ENCODE results near the gene MMP14.

The MMP14 gene

GRCh38 chr14:22861651-22862050 is 25.3 kb downstream of the MMP14 start:
- no peak for DNase-seq (ENCODE audit: low read depth)

- no peak for DNase-seq (ENCODE audit: low read depth)
These were observed 28.6 kb downstream of the MMP14 start for GRCh38 chr14:22864979-22865378.

DNA sequence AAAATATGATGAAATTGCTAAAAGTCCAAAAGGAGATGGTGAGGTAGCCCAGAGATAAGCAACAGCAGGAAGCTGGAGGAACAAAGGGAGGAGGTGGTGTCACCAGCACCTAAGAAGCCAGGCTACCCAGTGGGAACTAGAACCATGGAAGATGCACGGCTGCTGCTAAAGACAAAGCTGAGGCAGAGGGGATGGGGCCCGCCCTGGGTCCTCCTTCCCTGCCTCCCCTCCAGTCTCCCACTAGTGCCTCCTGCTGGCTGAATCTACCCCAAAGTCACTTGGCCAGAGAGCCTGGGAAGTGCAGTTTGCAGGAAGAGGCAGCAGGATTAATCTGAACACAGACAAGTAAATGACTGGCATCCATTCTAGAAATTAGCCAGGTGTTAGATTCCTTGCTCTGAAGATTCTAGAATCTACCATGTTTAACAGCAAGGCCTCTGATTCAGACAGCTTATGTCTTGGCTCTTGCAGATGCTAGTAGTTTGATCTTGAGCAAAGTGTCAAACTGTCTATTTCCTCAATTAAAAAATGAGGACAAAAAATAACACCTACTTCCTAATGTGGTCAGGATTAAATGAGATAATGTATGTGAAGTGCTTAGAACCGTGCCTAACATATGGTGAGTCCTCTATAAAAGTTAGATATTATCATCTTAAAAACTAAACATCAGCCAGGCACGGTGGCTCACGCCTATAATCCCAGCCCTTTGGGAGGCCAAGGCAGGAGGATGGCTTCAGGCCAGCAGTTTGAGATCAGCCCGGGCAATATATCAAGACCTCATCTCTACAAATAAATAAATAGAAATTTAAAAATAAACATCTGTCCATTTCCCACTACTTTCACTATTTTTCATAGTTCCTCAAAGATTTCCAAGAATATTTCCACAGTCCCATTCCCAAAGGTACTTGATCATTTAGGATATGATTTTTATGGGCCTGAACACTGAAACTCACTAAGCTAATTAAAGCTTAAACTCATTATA is 29.3 kb downstream of the MMP14 start:
- DNase-seq (ENCODE audit: low read depth): no peak

GRCh38 chr14:22866874-22867273 is 30.5 kb downstream of the MMP14 start:
- no peak for DNase-seq (ENCODE audit: low read depth)

DNA sequence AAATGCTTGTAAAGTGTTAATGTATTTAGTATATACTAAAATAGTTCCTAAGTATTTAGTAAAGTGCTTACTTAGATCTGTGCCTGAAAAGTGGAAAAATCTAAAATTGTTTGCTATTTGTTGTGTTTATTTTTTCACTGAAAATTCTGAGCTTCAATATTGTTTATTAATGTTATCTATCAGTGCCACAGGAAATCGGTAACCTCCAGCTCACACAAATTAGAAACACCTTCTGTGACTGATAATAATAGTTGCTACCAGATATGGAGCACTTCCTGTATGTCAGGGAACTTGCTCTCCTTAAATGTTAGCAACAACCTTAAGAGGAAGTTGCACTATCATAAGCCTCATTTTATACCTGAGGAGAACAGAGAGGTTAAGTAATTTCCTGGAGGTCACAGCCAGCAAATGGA is 34.4 kb downstream of the MMP14 start:
- DNase-seq (ENCODE audit: low read depth): peak; percentile 41

DNA sequence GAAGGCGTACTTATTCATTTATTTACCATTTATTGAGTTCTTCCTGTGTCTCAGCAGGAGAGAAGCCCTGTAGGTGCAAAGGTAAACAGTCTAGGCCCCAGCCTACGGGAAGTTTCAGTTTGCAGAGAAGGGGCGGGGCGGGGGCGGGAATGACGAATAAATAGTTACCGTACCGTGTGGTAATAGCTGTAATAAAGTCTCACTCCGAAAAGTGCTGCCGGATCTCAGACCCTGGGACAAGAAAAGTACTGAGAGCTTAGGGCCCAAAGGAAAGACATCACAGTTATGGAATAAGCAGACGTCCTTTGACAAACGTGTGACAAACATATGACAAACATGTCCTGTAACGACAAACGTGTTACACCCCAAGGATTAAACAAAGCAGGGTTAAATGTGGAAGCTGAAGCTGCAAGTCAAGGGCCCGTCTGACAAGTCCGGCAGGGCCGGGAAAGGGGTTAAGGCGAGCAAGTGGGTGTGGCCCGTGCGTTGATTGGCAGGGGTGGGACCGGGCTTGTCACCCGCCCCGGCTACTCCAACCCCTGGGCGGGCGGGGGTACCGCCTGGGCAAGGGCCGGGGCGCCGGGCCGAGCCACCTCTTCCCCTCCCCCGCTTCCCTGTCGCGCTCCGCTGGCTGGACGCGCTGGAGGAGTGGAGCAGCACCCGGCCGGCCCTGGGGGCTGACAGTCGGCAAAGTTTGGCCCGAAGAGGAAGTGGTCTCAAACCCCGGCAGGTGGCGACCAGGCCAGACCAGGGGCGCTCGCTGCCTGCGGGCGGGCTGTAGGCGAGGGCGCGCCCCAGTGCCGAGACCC is 35.0 kb downstream of the MMP14 start, which contains the start of gene LRP10:
LRP10 (plus strand) TSS at position 517 of the 809 bp plus-strand sequence. CDS start 564 bp downstream, outside the sequence.
- DNase-seq (ENCODE audit: low read depth): peak; percentile 89

GRCh38 chr14:22872033-22872832 is 35.8 kb downstream of the MMP14 start:
- DNase-seq (ENCODE audit: low read depth): peak; percentile 77

- no peak for DNase-seq (ENCODE audit: low read depth)
These were observed 36.6 kb downstream of the MMP14 start for GRCh38 chr14:22872833-22873520.

DNA sequence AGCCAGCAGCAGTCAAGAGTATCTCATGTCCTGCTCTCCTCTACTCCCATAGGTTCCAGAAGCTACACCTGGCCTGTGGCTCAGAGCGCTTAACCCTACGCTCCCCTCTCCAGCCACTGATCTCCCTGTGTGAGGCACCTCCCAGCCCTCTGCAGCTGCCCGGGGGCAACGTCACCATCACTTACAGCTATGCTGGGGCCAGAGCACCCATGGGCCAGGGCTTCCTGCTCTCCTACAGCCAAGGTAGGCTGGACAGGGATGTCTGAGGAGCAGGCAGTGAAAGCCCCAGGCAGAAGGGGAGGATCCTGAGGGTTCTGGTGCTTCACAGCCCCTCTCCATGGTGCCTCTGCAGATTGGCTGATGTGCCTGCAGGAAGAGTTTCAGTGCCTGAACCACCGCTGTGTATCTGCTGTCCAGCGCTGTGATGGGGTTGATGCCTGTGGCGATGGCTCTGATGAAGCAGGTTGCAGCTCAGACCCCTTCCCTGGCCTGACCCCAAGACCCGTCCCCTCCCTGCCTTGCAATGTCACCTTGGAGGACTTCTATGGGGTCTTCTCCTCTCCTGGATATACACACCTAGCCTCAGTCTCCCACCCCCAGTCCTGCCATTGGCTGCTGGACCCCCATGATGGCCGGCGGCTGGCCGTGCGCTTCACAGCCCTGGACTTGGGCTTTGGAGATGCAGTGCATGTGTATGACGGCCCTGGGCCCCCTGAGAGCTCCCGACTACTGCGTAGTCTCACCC is 38.8 kb downstream of the MMP14 start:
- no peak for DNase-seq (ENCODE audit: low read depth)

DNA sequence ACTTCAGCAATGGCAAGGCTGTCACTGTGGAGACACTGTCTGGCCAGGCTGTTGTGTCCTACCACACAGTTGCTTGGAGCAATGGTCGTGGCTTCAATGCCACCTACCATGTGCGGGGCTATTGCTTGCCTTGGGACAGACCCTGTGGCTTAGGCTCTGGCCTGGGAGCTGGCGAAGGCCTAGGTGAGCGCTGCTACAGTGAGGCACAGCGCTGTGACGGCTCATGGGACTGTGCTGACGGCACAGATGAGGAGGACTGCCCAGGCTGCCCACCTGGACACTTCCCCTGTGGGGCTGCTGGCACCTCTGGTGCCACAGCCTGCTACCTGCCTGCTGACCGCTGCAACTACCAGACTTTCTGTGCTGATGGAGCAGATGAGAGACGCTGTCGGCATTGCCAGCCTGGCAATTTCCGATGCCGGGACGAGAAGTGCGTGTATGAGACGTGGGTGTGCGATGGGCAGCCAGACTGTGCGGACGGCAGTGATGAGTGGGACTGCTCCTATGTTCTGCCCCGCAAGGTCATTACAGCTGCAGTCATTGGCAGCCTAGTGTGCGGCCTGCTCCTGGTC is 39.4 kb downstream of the MMP14 start:
- DNase-seq (ENCODE audit: low read depth): no peak

DNA sequence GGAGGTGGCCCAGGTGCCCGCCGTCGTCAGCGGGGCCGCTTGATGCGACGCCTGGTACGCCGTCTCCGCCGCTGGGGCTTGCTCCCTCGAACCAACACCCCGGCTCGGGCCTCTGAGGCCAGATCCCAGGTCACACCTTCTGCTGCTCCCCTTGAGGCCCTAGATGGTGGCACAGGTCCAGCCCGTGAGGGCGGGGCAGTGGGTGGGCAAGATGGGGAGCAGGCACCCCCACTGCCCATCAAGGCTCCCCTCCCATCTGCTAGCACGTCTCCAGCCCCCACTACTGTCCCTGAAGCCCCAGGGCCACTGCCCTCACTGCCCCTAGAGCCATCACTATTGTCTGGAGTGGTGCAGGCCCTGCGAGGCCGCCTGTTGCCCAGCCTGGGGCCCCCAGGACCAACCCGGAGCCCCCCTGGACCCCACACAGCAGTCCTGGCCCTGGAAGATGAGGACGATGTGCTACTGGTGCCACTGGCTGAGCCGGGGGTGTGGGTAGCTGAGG is 40.7 kb downstream of the MMP14 start:
- DNase-seq (ENCODE audit: low read depth): no peak

- DNase-seq (ENCODE audit: low read depth): no peak
These were observed 42.2 kb downstream of the MMP14 start for GRCh38 chr14:22878271-22879246.

DNA sequence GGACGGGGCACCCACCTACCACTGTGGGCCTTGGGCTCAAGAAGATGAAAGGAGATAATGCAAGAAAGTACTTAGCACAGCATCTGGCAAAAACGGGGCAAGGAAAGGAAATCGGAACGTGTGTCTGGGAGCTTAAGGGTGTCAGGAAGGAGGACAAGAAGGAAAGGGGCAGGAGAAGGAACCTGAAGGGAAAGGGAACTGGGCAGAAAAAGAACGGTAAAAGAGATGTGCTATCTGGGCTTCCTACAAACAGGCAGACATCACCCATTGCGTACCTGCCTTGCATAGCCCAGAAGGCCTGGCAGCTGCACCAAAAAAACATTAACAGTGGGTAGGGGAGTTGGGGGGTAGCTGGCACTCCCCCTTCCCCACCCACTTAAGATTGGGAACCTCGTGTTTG is 45.7 kb downstream of the MMP14 start:
- DNase-seq (ENCODE audit: low read depth): no peak

- DNase-seq (ENCODE audit: low read depth): no peak
These were observed 46.3 kb downstream of the MMP14 start for GRCh38 chr14:22882529-22883172.

DNA sequence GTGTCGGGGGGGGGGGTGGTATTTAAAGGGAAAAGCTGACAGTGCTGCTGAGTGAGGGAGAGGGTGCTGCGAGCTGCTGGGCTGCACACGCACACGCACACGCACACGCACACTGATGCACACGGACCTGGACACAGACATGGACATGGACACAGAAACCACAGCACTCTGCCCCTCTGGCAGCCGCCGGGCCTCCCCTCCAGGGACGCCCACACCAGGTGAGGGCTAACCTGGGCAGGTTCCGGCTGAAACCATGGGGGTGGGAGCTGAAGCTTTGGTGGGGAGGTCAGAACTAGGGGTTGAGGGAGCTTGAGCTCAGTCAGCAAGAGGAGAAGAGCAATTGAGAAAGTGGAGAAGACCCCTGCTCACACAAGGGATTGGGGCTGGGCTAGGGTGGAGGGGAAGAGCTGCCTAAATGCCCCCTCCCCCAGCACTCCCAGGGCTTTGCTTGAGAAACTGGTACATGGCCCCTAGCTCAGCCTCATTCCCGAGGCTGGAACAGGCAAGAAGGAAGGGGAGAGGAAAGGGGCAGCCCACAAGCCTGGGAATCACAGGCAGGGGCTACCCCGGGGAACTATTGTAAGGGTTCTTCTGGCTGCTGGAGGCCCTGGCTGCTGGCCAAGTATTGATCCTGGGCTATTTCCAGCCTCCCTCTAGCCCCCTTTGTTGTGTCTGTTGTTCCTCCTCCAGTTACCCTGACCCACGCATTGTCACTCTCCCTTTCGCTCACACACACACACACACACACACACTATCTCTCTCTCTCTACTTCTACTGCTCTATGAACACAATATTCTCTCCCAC is 47.0 kb downstream of the MMP14 start, which contains the start of gene REM2:
REM2 (plus strand) TSS at position 50 of the 804 bp plus-strand sequence; CDS start at position 116, 66 bp downstream.
- no peak for DNase-seq (ENCODE audit: low read depth)

DNA sequence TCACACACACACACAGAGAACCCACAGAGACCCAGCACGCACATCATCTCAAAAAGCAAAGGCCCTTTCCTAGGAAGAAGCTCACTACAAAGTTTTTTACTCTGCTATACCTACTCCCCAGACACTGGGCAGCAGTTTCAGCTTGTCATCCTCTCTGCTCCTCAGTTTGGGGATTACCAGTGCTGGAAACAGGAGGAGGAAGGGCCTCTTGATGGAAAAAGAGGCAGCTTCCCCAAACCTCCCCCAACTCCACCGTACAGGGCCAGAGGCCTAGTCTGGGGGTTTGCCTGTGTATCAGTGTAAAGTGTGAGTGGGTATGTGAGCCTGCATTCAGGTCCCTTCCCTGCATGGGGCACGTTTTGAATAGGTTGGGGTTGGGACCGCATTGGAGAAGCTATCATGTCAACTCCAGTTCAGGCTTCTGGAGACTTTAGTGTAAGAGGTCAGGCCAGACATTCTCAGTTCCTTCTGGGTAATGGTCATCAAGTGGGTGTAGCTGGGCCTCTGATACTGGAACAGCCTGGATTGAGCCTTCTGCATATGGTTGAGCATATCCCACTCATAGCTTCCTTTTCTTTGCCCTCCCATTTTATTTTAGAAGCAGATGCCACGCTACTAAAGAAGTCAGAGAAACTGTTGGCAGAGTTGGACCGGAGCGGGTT is 47.8 kb downstream of the MMP14 start:
- no peak for DNase-seq (ENCODE audit: low read depth)

Data from HS-27A (cell line).